BLaER1 treated with 17β-estradiol and CSF1 and Interleukin-3, amounts not matched to agents 10 nM and 100 nM (cell line): ENCODE data around the gene TBC1D3K.
"Not testable (repeated sequence)": the region's sequence is repeated elsewhere in the genome, so short reads cannot be mapped to it uniquely, and the experiment has no call there.

Experiments used
- H3K27ac ChIP-seq, 11 experiments: shearing (Covaris generic); formaldehyde crosslinking; 2 replicates each; pipeline ENCODE4 v1.8.1; 2022
- H3K27me3 ChIP-seq, 11 experiments: shearing (Covaris generic); formaldehyde crosslinking; 2 replicates each; pipeline ENCODE4 v1.8.1; 2022
- H3K36me3 ChIP-seq, 11 experiments: shearing (Covaris generic); formaldehyde crosslinking; 2 replicates each; pipeline ENCODE4 v1.8.1; 2022
- H3K4me1 ChIP-seq, 10 experiments: shearing (Covaris generic); formaldehyde crosslinking; 2 replicates each; pipeline ENCODE4 v1.8.1; 2022
- H3K4me2 ChIP-seq, 11 experiments: shearing (Covaris generic); formaldehyde crosslinking; 2 replicates each; pipeline ENCODE4 v1.8.1; 2022
- H3K4me3 ChIP-seq, 10 experiments: shearing (Covaris generic); formaldehyde crosslinking; 2 replicates each; pipeline ENCODE4 v1.8.1; 2022
- H3K9ac ChIP-seq, 11 experiments: shearing (Covaris generic); formaldehyde crosslinking; 2 replicates each; pipeline ENCODE4 v1.8.1; 2022
- H3K9me3 ChIP-seq, 11 experiments: shearing (Covaris generic); formaldehyde crosslinking; replicated peaks in 1 of 11; 2 replicates each; pipeline ENCODE4 v1.8.1; 2022
- H4K20me1 ChIP-seq, 11 experiments: shearing (Covaris generic); formaldehyde crosslinking; 2 replicates each; pipeline ENCODE4 v1.8.1; 2022
- Cebpa-rat ChIP-seq, 11 experiments: shearing (Covaris generic); IDR thresholded peaks; 2 replicates each; pipeline ENCODE4 v1.8.1; 2022

The TBC1D3K gene

DNA sequence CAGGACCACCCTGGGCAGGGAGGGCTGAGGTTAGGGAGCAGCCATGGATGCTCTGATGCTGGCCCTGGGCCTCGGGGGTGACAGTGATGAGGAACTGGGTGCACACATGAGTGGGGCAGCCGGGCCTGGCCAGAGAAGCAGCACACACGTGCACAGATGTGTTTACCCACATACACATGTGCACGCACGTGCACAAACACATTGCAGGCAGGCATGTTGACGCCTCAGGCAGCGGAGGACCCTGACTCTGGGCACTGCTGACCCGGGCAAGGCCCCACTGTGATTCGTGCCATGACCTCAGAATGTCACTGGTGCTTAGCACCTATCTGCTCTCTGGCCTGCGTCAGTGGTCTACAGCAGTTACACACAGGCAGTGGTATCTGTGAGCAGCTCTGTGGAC, at the start of gene TBC1D3K:
Gene TBC1D3K, plus strand, starts transcription at position 301 of the 400 bp plus-strand sequence. CDS start 1,585 bp downstream, outside the sequence.
- not testable (repeated sequence) for H3K27ac ChIP-seq, H3K9me3 ChIP-seq, H3K36me3 ChIP-seq, H4K20me1 ChIP-seq, H3K4me3 ChIP-seq, H3K4me2 ChIP-seq, H3K27me3 ChIP-seq, H3K4me1 ChIP-seq, H3K9ac ChIP-seq

DNA sequence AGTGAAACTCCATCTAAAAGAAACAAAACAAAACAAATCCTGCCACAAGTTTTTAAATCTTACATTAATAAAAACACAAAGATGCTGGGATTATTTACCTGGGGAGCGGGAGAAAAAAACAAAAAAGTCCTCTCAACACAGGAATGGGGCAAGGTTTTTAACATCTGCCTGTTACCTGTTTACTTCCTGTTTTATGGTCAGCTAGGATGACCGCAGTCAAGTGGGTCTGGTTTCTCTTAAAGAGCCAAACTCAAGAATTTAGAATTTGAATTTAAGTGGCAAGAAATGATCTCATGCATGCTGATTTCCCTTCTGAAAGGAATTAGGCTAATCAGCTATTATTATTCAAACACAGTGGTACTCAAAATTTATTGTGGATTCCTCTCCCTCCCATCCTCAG, 39.7 kb upstream of the TBC1D3K start:
- H3K4me1 ChIP-seq = no peaks in the 10 kb centered on the region
- no peak overlapping the region for H3K4me2 ChIP-seq
- no peaks in the 10 kb centered on the region for H3K36me3 ChIP-seq
- no peak overlapping the region for H3K27ac ChIP-seq
- no peak for TF ChIP-seq Cebpa-rat (IDR thresholded peaks at IDR 0.05)
- no peak overlapping the region for H3K9ac ChIP-seq
- H4K20me1 ChIP-seq = no peaks in the 10 kb centered on the region
- peaks cover 19 to 30% (median 27%) of the 10 kb centered on the region in 11 experiments for H3K9me3 ChIP-seq
- H3K27me3 ChIP-seq = no peaks in the 10 kb centered on the region
- H3K4me3 ChIP-seq = no peak overlapping the region

DNA sequence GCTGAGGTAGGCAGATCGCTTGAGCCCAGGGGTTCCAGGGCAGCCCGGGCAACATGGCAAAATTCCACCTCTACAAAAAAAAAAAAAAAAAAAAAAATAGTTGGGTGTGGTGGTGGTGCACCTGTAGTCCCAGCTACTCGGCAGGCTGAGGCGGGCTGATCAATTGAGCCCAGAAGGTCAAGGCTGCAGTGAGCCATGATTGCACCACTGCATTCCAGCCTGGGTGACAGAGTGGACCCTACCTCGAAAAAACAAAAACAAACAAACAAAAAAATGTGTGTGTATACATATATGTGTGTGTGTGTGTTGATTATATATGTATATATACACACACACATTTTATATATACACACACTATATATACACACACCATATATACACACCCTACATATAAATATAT, 39.1 kb upstream of the TBC1D3K start:
- Histone ChIP-seq H3K4me3 (no peak overlapping the region), H3K27me3 (no peaks in the 10 kb centered on the region), H3K27ac (no peak overlapping the region), H4K20me1 (no peaks in the 10 kb centered on the region), H3K4me1 (no peaks in the 10 kb centered on the region), H3K36me3 (no peaks in the 10 kb centered on the region), H3K4me2 (no peak overlapping the region), H3K9ac (no peak overlapping the region), H3K9me3 (peaks cover 24 to 36% (median 33%) of the 10 kb centered on the region in 11 experiments)
- no peak for TF ChIP-seq Cebpa-rat (IDR thresholded peaks at IDR 0.05)

DNA sequence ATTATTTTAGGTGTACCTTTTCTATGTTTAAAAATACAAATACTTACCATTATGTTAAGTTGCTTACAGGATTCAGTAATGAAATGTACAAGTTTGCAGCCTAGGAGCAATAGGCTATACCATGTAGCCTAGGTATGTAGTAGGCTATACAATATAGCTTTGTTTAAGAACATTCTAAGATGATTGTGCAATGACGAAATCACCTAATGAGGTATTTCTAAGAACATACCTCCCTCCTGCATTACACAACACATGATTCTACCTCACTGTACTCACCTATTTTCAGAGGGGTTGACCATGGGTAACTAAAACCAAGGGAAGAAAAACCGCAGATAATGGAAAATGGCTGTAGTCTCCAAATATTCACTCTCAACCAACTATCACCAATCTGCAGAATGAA, 35.3 kb upstream of the TBC1D3K start:
- Histone ChIP-seq H3K9ac (no peak overlapping the region), H3K4me3 (no peak overlapping the region), H3K4me2 (no peak overlapping the region), H3K4me1 (no peaks in the 10 kb centered on the region), H4K20me1 (no peaks in the 10 kb centered on the region), H3K36me3 (no peaks in the 10 kb centered on the region), H3K27ac (no peak overlapping the region), H3K9me3 (peaks cover 24 to 36% (median 33%) of the 10 kb centered on the region in 11 experiments), H3K27me3 (no peaks in the 10 kb centered on the region)
- TF ChIP-seq Cebpa-rat (IDR thresholded peaks at IDR 0.05) = peak in 2 of 11 experiments; percentile 45 to 49; a peak in 2 of 22 replicates

DNA sequence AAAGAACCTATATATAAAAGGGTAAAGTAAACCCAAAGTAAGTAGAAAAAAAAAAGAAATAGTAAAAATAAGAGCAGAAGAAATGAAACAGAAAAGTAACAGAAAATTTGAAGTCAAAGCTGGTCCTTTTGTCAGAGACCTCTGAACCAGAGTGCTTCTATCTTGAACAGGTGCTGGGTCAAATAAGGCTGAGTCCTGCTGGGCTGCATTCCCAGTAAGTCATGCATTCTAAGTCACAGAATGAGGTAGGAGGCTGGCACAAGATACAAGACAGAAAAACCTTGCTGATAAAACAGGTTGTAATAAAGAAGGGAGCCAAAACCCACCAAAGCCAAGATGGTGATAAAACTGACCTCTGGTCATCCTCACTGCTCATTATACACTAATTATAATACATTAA, 27.3 kb upstream of the TBC1D3K start:
- H3K27ac ChIP-seq, H3K4me2 ChIP-seq, H4K20me1 ChIP-seq, H3K9me3 ChIP-seq, H3K4me1 ChIP-seq, H3K4me3 ChIP-seq, H3K27me3 ChIP-seq, H3K9ac ChIP-seq, H3K36me3 ChIP-seq: not testable (repeated sequence)
